GM19099 (cell line): Measurements from ENCODE around the gene ARTN.

Experiments
- POLR2A ChIP-seq: IDR thresholded peaks from 3 replicates; pipeline ENCODE4 v1.6.1; 2011; ENCODE audit warnings: low read depth; ENCODE audit not compliant: insufficient read length; ENCODE audit errors: extremely low read depth

ARTN gene

GRCh38 chr1:43935711-43936427, 2.3 kb downstream of the ARTN start:
- TF ChIP-seq POLR2A: no peak

DNA sequence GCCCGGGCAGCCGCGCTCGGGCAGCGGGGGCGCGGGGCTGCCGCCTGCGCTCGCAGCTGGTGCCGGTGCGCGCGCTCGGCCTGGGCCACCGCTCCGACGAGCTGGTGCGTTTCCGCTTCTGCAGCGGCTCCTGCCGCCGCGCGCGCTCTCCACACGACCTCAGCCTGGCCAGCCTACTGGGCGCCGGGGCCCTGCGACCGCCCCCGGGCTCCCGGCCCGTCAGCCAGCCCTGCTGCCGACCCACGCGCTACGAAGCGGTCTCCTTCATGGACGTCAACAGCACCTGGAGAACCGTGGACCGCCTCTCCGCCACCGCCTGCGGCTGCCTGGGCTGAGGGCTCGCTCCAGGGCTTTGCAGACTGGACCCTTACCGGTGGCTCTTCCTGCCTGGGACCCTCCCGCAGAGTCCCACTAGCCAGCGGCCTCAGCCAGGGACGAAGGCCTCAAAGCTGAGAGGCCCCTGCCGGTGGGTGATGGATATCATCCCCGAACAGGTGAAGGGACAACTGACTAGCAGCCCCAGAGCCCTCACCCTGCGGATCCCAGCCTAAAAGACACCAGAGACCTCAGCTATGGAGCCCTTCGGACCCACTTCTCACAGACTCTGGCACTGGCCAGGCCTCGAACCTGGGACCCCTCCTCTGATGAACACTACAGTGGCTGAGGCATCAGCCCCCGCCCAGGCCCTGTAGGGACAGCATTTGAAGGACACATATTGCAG, 3.0 kb downstream of the ARTN start:
- no peak for TF ChIP-seq POLR2A

DNA sequence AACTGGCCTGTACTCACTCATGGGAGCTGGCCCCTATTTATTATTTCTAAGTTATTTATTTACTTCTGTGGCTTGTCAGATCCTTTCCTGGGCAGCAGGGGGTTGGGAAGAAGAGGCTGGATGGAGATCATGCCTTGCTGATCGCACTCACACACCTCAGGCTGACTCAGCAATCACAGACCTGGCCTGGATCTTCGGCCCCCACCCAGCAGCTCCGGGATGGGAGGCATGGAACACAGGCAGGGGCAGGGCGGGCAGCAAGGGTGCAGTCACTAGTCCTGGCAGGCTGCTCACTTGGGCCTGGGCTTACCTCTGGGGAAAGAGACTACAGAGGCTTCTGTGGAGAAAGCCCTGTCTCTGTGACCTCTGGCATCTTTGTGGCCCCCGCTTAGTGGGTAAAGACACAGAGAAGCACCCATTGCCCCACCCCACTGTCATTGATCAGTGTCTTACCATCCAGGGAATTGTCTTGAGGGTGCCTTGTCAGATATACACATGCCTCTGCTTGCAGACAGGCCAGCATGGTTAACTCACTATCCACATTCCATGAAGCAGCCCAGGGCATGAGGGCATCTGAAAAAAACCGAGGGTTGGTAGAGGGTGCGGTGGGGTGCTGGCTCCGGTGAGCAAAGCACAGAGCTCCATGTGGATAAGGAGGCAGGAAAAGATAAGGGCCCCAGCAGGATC, 3.7 kb downstream of the ARTN start:
- no peak for TF ChIP-seq POLR2A

GRCh38 chr1:43938383-43938782, 4.8 kb downstream of the ARTN start:
- TF ChIP-seq POLR2A: no peak

DNA sequence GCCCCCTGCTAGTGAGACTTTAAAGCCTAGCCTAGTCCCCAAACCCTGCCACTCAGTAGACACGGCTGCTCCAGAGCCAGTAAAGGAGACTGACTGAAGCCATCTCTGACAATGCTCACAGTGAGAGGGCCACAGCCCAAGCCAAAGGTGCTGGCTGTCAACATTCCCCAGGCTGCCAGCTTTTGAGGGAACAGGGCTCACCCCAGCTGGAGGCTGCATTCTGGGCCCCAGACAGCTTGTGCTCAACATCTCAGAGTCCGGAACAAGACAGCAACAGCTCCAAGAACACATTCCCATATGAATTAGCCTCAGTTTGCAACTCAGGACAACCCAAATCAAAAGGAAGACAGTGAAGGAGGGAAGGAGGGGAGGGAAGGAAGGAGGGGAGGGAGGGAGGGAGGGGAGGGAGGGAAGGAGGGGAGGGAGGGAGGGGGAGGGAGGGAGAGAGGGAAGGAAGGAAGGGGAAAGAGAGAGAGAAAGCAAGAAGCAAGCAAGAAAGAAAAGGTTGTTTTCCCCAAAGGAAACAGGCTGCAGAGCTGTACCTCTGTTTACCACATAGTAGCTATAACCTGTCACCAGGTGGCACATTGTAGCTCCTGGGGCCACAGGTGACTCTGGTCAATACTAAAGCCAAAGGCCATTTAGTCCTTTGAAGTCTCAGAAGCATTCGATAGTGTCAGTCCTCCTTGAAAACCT, 5.4 kb downstream of the ARTN start:
- no peak for TF ChIP-seq POLR2A

GRCh38 chr1:43942411-43942810, 8.8 kb downstream of the ARTN start:
- TF ChIP-seq POLR2A: no peak

GRCh38 chr1:43944860-43945259, 11.3 kb downstream of the ARTN start:
- TF ChIP-seq POLR2A: no peak

GRCh38 chr1:43945674-43946235, 12.2 kb downstream of the ARTN start:
- TF ChIP-seq POLR2A: no peak

DNA sequence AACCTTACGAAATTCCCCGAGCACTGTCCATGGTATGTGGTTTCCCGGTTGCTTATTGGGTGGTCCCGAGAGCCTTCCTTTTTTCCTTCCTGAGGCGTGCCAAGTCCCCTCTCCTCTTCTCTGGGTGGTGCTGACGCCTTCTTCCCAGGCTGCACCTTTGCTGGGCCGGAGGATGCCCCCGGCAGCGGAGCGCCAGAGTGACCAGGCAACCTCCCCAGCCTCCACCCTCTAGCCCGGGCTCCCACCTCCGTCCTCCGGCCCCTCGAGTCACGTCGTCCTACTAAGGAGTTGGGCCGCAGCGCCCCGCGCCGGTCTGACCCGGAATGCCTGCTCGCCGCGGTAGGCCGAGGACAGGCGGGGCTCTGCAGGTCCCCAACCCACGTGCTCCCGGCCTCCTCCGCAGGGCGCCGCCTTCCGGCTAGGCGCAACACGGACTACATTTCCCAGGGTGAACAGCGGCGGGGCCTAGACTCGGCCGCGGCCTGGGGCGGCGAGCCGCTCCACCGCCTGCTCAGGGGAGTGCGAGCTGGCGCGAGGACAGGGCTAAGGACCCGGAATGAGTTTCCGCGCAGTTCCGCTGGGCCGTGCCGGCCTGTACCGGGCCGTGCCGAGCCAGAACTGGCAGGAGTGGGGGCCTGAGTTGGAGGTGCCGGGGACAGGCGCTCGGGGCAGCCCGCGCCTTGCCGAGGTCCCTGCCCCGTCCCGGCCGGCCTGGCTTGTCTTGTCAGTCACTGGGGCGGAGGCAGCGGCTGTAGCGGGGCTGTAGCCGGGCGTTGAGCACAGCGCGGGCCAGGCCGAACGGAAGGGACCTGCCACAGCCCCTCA, 12.8 kb downstream of the ARTN start, which contains the start of gene IPO13:
Gene IPO13 (plus strand): TSS at position 715 of the 825 bp plus-strand sequence. CDS start 651 bp downstream, outside the sequence.
- TF ChIP-seq POLR2A: peak; percentile 89

DNA sequence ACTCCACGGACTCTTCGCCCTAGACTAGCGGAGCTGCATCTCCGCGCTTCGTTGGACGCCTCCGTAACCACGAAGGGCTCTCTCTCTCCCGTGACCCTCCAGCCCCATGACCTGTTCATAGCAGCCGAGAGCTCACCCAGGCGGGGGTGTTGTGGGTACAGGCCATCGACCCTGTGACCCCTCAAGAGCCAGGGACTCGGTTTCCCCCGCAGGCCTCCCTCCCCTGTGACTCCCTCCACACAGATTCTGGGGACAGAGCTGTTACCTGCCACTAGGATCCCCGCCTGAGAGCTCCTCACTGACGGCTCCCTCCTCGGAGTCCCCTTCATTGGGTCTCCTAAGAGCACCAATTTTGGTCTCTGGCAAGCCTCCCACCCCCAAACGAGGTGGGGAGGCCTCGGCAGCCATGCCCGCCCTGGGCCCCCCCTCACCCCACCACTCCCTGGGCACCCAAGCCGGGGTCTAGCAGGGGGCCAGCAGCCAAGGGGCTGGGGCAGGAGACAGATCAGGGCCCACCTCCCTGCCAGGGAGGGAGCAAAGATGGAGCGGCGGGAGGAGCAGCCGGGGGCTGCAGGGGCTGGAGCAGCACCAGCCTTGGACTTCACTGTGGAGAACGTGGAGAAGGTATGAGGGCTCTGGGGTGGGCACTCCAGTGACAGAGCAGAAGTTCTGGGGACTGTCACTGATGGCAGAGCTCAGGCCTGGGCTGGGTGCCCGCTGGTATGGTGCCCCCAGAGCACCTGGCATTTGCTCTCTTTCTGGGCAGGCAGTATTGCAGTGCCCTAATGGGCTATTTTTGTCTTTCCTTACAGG, 13.7 kb downstream of the ARTN start:
- TF ChIP-seq POLR2A: no peak

DNA sequence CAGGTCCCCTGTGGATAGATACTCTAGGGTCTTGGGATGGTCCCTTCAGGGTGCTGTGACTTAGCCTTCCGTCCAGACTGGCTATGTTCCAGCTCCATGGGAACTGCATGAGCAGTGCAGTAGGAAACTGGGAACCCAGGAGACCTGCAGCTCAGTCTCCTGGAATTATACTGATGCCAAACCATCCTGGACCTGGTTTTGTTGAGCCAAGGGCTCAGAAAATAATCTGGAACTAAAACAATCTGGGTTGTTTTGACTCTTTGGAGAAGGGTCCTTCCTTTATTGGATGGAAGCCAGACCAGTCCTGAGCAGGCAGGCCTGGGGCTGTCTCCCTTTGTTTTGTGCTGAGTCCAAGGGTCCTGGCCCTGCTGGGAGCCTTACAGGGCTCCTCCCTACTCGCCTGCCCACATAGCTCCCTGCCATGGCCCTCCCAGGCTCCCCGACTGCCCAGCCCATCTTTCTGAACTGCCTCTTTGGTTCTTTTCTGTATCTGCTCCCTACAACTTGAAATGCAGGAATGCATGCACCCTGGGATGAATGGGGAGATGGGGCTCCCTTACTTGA, 14.4 kb downstream of the ARTN start:
- no peak for TF ChIP-seq POLR2A

DNA sequence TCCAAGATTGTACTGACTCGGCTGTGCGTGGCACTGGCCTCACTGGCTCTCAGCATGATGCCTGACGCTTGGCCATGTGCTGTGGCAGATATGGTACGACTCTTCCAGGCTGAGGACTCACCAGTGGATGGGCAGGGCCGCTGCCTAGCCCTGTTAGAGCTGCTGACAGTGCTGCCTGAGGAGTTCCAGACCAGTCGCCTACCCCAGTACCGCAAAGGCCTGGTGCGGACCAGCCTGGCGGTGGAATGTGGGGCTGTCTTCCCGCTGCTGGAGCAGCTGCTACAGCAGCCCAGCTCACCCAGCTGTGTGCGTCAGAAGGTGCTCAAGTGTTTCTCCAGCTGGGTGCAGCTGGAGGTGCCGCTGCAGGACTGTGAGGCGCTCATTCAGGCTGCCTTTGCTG, 16.1 kb downstream of the ARTN start:
- TF ChIP-seq POLR2A: no peak
